Caco-2 (cell line): ENCODE results near the gene CDH12. TPM values are rescaled to one million over a fixed set of nuclear protein-coding genes. Genes with fewer than 3 reads are reported as not detected.

ENCODE experiments used
- BruUV-seq: library from RNA; stranded (reverse); fragments of 400-500 nt; replicated peaks from 2 replicates; lab custom pipeline; 2021; lab: Mats Ljungman, UMichigan
- CTCF ChIA-PET: fragments of 300-600 bp; sonication (Branson Sonifier 250); formaldehyde crosslinking; loops from one replicate; lab custom pipeline; 2022; ENCODE audit warnings: antibody characterized with exemption; lab: Charles Lee
- POLR2A ChIA-PET: fragments of 300-600 bp; sonication (Branson Sonifier 250); formaldehyde crosslinking; loops from one replicate; lab custom pipeline; 2022; ENCODE audit warnings: antibody characterized with exemption; lab: Charles Lee
- DNase-seq, 2 experiments: peaks; one replicate each; pipeline versions ENCODE4 v3.0.0 to v3.0.0-alpha.2; 2020 to 2022
- H3K27me3 ChIP-seq: replicated peaks from 2 replicates; pipeline ENCODE4 v1.6.0; 2011; ENCODE audit warnings: low read length; ENCODE audit not compliant: control insufficient read depth, insufficient read depth
- H3K36me3 ChIP-seq: 2 replicates; pipeline ENCODE4 v1.5.1; 2011; ENCODE audit warnings: low read length; ENCODE audit not compliant: control insufficient read depth, insufficient read depth
- H3K4me1 ChIP-seq: fragments of 250-450 bp; sonication (Bioruptor Pico); 2 replicates; pipeline ENCODE4 v1.5.1; 2020; ENCODE audit warnings: mild to moderate bottlenecking
- H3K4me3 ChIP-seq: 2 replicates; pipeline ENCODE4 v1.5.1; 2011; ENCODE audit warnings: low read depth, mild to moderate bottlenecking, control low read depth, low read length
- H3K9me3 ChIP-seq: fragments of 250-450 bp; sonication (Bioruptor Pico); 2 replicates; pipeline ENCODE4 v1.5.1; 2020; ENCODE audit warnings: mild to moderate bottlenecking, moderate library complexity
- H3K27ac Mint-ChIP-seq: one replicate; pipeline ENCODE4 v1.8.0; 2022; ENCODE audit warnings: mixed read lengths; ENCODE audit not compliant: unreplicated experiment
- H3K27me3 Mint-ChIP-seq: one replicate; pipeline ENCODE4 v1.8.0; 2022; ENCODE audit warnings: mixed read lengths; ENCODE audit not compliant: insufficient read depth, unreplicated experiment
- H3K36me3 Mint-ChIP-seq: one replicate; pipeline ENCODE4 v1.8.0; 2022; ENCODE audit warnings: mild to moderate bottlenecking, mixed read lengths; ENCODE audit not compliant: insufficient read depth, unreplicated experiment
- H3K4me1 Mint-ChIP-seq: one replicate; pipeline ENCODE4 v1.8.0; 2022; ENCODE audit warnings: low read depth, mixed read lengths; ENCODE audit not compliant: unreplicated experiment
- H3K4me3 Mint-ChIP-seq: one replicate; pipeline ENCODE4 v1.8.0; 2022; ENCODE audit warnings: mild to moderate bottlenecking, moderate library complexity, mixed read lengths; ENCODE audit not compliant: unreplicated experiment
- H3K9me3 Mint-ChIP-seq: one replicate; pipeline ENCODE4 v1.8.0; 2022; ENCODE audit warnings: mixed read lengths; ENCODE audit not compliant: unreplicated experiment
- CTCF ChIP-seq, 2 experiments: fragments of 200-600 bp in 1 of 2; IDR thresholded peaks; 1 replicate in 1 of 2; 2 replicates in 1 of 2; pipeline versions ENCODE4 v1.5.1 to v1.8.0; 2011 to 2022; ENCODE audit warnings: antibody characterized with exemption in 1 of 2, control low read depth in 1 of 2, inconsistent platforms in 1 of 2, low read depth in 1 of 2, low read length in 1 of 2, mild to moderate bottlenecking in 1 of 2, moderate library complexity in 1 of 2; ENCODE audit not compliant: insufficient read depth in 1 of 2, severe bottlenecking in 1 of 2, unreplicated experiment in 1 of 2
- intact Hi-C: fragments of 100-400 bp; cut with micrococcal nuclease; formaldehyde crosslinking; loops from one replicate; pipeline ENCODE4 v1.10.0; 2022; ENCODE audit not compliant: unreplicated experiment
- total RNA-seq: library from RNA; stranded (reverse); gene quantifications from 2 replicates; pipeline ENCODE4 v1.2.3, GENCODE V29; 2022

Gene CDH12
- total RNA-seq, 1 experiment from 2014 or later: not detected

- Mint-ChIP-seq H3K27ac (no peak overlapping the region), H3K4me3 (no peak overlapping the region), H3K27me3 (peaks cover 4% of the 10 kb centered on the region), H3K4me1 (no peaks in the 10 kb centered on the region), H3K9me3 (no peaks in the 10 kb centered on the region), H3K36me3 (no peaks in the 10 kb centered on the region)
- no TSS peak for BruUV-seq
- Histone ChIP-seq H3K36me3 (no peaks in the 10 kb centered on the region), H3K4me1 (no peaks in the 10 kb centered on the region), H3K4me3 (no peak overlapping the region), H3K9me3 (no peaks in the 10 kb centered on the region), H3K27me3 (no peaks in the 10 kb centered on the region)
- TF ChIP-seq CTCF (IDR thresholded peaks at IDR 0.05; ENCODE audit: insufficient read depth in 1 of 2, low read depth in 1 of 2, low read length in 1 of 2, severe bottlenecking in 1 of 2, unreplicated experiment in 1 of 2): no peak
- ChIA-PET CTCF (no interaction called here), POLR2A (no interaction called here)
- intact Hi-C loops: no loop called here
- DNase-seq: no peak
These were observed 794.5 kb downstream of the CDH12 start for GRCh38 chr5:22058620-22059019.

DNA sequence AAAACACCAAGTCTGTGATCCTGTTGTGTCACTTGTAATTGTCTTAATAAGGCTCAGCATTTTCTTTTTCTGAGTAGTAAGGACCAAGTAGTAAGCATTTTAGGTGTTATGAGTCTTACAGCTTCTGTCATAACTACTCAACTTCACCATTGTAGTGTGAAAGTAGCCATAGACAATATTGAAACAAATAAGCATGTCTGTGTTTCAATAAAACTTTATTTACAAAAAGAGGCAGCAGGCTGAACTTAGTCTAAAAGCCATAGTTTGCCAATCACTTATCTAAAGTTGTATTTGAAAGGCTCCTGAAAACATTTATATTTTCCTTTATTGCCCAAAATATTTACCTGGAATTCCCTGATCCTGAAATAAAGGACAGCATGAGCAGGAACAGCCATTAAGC lies 796.1 kb downstream of the CDH12 start:
- intact Hi-C loops: no loop called here
- POLR2A ChIA-PET: no interaction called here
- Histone ChIP-seq H3K9me3 (no peaks in the 10 kb centered on the region), H3K27me3 (no peaks in the 10 kb centered on the region), H3K36me3 (no peaks in the 10 kb centered on the region), H3K4me1 (no peaks in the 10 kb centered on the region), H3K4me3 (no peak overlapping the region)
- Mint-ChIP-seq H3K9me3 (no peaks in the 10 kb centered on the region), H3K4me3 (no peak overlapping the region), H3K36me3 (no peaks in the 10 kb centered on the region), H3K27me3 (peaks cover 4% of the 10 kb centered on the region), H3K4me1 (no peaks in the 10 kb centered on the region), H3K27ac (no peak overlapping the region)
- no TSS peak for BruUV-seq
- CTCF ChIA-PET: no interaction called here
- DNase-seq: no peak
- TF ChIP-seq CTCF (IDR thresholded peaks at IDR 0.05; ENCODE audit: insufficient read depth in 1 of 2, low read depth in 1 of 2, low read length in 1 of 2, severe bottlenecking in 1 of 2, unreplicated experiment in 1 of 2): no peak

DNA sequence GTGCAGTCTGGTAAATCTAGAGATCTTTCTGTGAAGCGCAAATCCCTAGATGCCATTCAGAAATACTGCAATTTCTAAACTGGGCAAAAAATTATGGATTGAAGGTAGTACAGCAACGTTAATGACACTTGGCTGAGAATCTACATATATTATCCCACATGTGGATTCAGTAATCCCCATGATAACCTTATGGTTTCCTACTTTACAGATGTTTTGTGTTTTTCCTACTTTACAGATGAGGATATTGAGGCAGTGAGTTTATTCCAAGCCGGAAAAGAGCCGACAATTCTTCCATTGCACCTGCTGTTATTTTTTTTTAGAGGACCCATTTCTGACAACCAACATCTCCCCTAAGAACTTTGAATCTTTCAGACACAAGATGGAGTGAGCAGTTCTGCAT lies 796.5 kb downstream of the CDH12 start:
- no peak overlapping the region for H3K4me3 Mint-ChIP-seq
- no peak overlapping the region for H3K4me3 ChIP-seq
- intact Hi-C loops: no loop called here
- no peaks in the 10 kb centered on the region for H3K36me3 Mint-ChIP-seq
- ChIA-PET CTCF (no interaction called here), POLR2A (no interaction called here)
- no peaks in the 10 kb centered on the region for H3K27me3 ChIP-seq
- H3K36me3 ChIP-seq: no peaks in the 10 kb centered on the region
- no peaks in the 10 kb centered on the region for H3K4me1 ChIP-seq
- H3K9me3 ChIP-seq: no peaks in the 10 kb centered on the region
- H3K9me3 Mint-ChIP-seq: no peaks in the 10 kb centered on the region
- BruUV-seq: no TSS peak
- DNase-seq: no peak
- TF ChIP-seq CTCF (IDR thresholded peaks at IDR 0.05; ENCODE audit: insufficient read depth in 1 of 2, low read depth in 1 of 2, low read length in 1 of 2, severe bottlenecking in 1 of 2, unreplicated experiment in 1 of 2): no peak
- no peak overlapping the region for H3K27ac Mint-ChIP-seq
- H3K4me1 Mint-ChIP-seq: no peaks in the 10 kb centered on the region
- peaks cover 2% of the 10 kb centered on the region for H3K27me3 Mint-ChIP-seq
